ENCODE results near the gene A2ML1.

The A2ML1 gene

GRCh38 chr12:8903646-8904045, 81.2 kb downstream of the A2ML1 start:
- WGBS (ENCODE audit: extremely low coverage, insufficient coverage, insufficient read length), result no CpG with 5 or more reads among the region's 3 CpGs

GRCh38 chr12:8904665-8905064, 82.2 kb downstream of the A2ML1 start:
- no peak overlapping the region for H4K91ac ChIP-seq (ENCODE audit: low read depth, low read length)

More at GRCh38 chr12:8903646-8904045, 81.2 kb downstream of the A2ML1 start:
- H2AFZ ChIP-seq (ENCODE audit: insufficient read depth, low read length, poor library complexity), result no peak overlapping the region
- H2BK120ac ChIP-seq (ENCODE audit: insufficient read depth, low read length, poor library complexity), result no peak overlapping the region
- peaks cover 2% of the 10 kb centered on the region for H3K79me1 ChIP-seq (ENCODE audit: low read length)
- no peak overlapping the region for H2BK5ac ChIP-seq (ENCODE audit: low read depth, low read length, poor library complexity)
- H3K4me1 ChIP-seq (ENCODE audit: control insufficient read depth in 1 of 2, insufficient read depth in 2 of 2, low read length in 2 of 2), result peaks cover 3% of the 10 kb centered on the region in 2 experiments
- no peak overlapping the region for H3K4ac ChIP-seq (ENCODE audit: low read depth, low read length)
- no peak for DNase-seq
- no peak overlapping the region for H2AK5ac ChIP-seq (ENCODE audit: low read length)
- no peak overlapping the region for H4K91ac ChIP-seq (ENCODE audit: low read depth, low read length)
- no peak overlapping the region for H4K12ac ChIP-seq (ENCODE audit: low read depth, low read length)
- H3K9me3 ChIP-seq (ENCODE audit: insufficient read depth, low read depth, low read length), result no peaks in the 10 kb centered on the region
- H3K9ac ChIP-seq (ENCODE audit: low read length), result no peak overlapping the region
- H3K14ac ChIP-seq (ENCODE audit: low read length), result no peak overlapping the region
- no peaks in the 10 kb centered on the region for H3K36me3 ChIP-seq (ENCODE audit: control insufficient read depth in 1 of 2, insufficient read depth in 2 of 2, low read length in 2 of 2)
- no peaks in the 10 kb centered on the region for H3K27me3 ChIP-seq (ENCODE audit: insufficient read depth, low read length)
- no peak overlapping the region for H3K18ac ChIP-seq (ENCODE audit: low read length)
- no peak overlapping the region for H2BK12ac ChIP-seq (ENCODE audit: low read length)
- no peak overlapping the region for H3K27ac ChIP-seq (ENCODE audit: low read depth, low read length)
- H3K4me3 ChIP-seq (ENCODE audit: low read depth, low read length), result no peak overlapping the region
- no peak overlapping the region for H3K23ac ChIP-seq (ENCODE audit: low read length)
- H3K79me2 ChIP-seq (ENCODE audit: control insufficient read depth, insufficient read depth, low read length, poor library complexity), result no peaks in the 10 kb centered on the region
- H4K8ac ChIP-seq (ENCODE audit: low read depth, low read length), result no peak overlapping the region
- H3K4me2 ChIP-seq (ENCODE audit: low read length), result no peak overlapping the region

GRCh38 chr12:8905546-8905945, 83.1 kb downstream of the A2ML1 start:
- no peak overlapping the region for H2BK120ac ChIP-seq (ENCODE audit: insufficient read depth, low read length, poor library complexity)
- peaks cover 3% of the 10 kb centered on the region in 2 experiments for H3K4me1 ChIP-seq (ENCODE audit: control insufficient read depth in 1 of 2, insufficient read depth in 2 of 2, low read length in 2 of 2)
- H3K79me1 ChIP-seq (ENCODE audit: low read length), result peaks cover 2% of the 10 kb centered on the region
- no peak overlapping the region for H2AFZ ChIP-seq (ENCODE audit: insufficient read depth, low read length, poor library complexity)
- no peak overlapping the region for H4K91ac ChIP-seq (ENCODE audit: low read depth, low read length)
- H3K18ac ChIP-seq (ENCODE audit: low read length), result no peak overlapping the region
- no peak overlapping the region for H3K14ac ChIP-seq (ENCODE audit: low read length)
- no peak overlapping the region for H3K27ac ChIP-seq (ENCODE audit: low read depth, low read length)
- no peaks in the 10 kb centered on the region for H3K27me3 ChIP-seq (ENCODE audit: insufficient read depth, low read length)
- H2BK5ac ChIP-seq (ENCODE audit: low read depth, low read length, poor library complexity), result no peak overlapping the region
- H3K9ac ChIP-seq (ENCODE audit: low read length), result no peak overlapping the region
- no peaks in the 10 kb centered on the region for H3K79me2 ChIP-seq (ENCODE audit: control insufficient read depth, insufficient read depth, low read length, poor library complexity)
- no peak overlapping the region for H3K4me2 ChIP-seq (ENCODE audit: low read length)
- DNase-seq, result peak; percentile 32 to 68
- no peak overlapping the region for H4K8ac ChIP-seq (ENCODE audit: low read depth, low read length)
- H3K23ac ChIP-seq (ENCODE audit: low read length), result no peak overlapping the region
- H2BK12ac ChIP-seq (ENCODE audit: low read length), result no peak overlapping the region
- H3K4me3 ChIP-seq (ENCODE audit: low read depth, low read length), result no peak overlapping the region
- H4K12ac ChIP-seq (ENCODE audit: low read depth, low read length), result no peak overlapping the region
- no peak overlapping the region for H2AK5ac ChIP-seq (ENCODE audit: low read length)
- no peaks in the 10 kb centered on the region for H3K9me3 ChIP-seq (ENCODE audit: insufficient read depth, low read depth, low read length)
- H3K4ac ChIP-seq (ENCODE audit: low read depth, low read length), result no peak overlapping the region
- WGBS (ENCODE audit: extremely low coverage, insufficient coverage, insufficient read length), result no CpG with 5 or more reads among the region's 10 CpGs
- no peaks in the 10 kb centered on the region for H3K36me3 ChIP-seq (ENCODE audit: control insufficient read depth in 1 of 2, insufficient read depth in 2 of 2, low read length in 2 of 2)

More at GRCh38 chr12:8904665-8905064, 82.2 kb downstream of the A2ML1 start:
- Histone ChIP-seq H2AK5ac (ENCODE audit: low read length) (no peak overlapping the region), H3K4me2 (ENCODE audit: low read length) (no peak overlapping the region), H3K4me1 (ENCODE audit: control insufficient read depth in 1 of 2, insufficient read depth in 2 of 2, low read length in 2 of 2) (peaks cover 3% of the 10 kb centered on the region in 2 experiments), H3K9me3 (ENCODE audit: insufficient read depth, low read depth, low read length) (no peaks in the 10 kb centered on the region), H3K4ac (ENCODE audit: low read depth, low read length) (no peak overlapping the region), H3K79me2 (ENCODE audit: control insufficient read depth, insufficient read depth, low read length, poor library complexity) (no peaks in the 10 kb centered on the region), H2BK120ac (ENCODE audit: insufficient read depth, low read length, poor library complexity) (no peak overlapping the region), H2BK5ac (ENCODE audit: low read depth, low read length, poor library complexity) (no peak overlapping the region), H3K9ac (ENCODE audit: low read length) (no peak overlapping the region), H2BK12ac (ENCODE audit: low read length) (no peak overlapping the region), H2AFZ (ENCODE audit: insufficient read depth, low read length, poor library complexity) (no peak overlapping the region), H4K12ac (ENCODE audit: low read depth, low read length) (no peak overlapping the region), H3K23ac (ENCODE audit: low read length) (no peak overlapping the region), H3K79me1 (ENCODE audit: low read length) (peaks cover 2% of the 10 kb centered on the region), H3K4me3 (ENCODE audit: low read depth, low read length) (no peak overlapping the region), H3K27ac (ENCODE audit: low read depth, low read length) (no peak overlapping the region), H3K14ac (ENCODE audit: low read length) (no peak overlapping the region), H4K8ac (ENCODE audit: low read depth, low read length) (no peak overlapping the region), H3K36me3 (ENCODE audit: control insufficient read depth in 1 of 2, insufficient read depth in 2 of 2, low read length in 2 of 2) (no peaks in the 10 kb centered on the region), H3K18ac (ENCODE audit: low read length) (no peak overlapping the region), H3K27me3 (ENCODE audit: insufficient read depth, low read length) (no peaks in the 10 kb centered on the region)
- no peak for DNase-seq

- H2AFZ ChIP-seq (ENCODE audit: insufficient read depth, low read length, poor library complexity), result no peak overlapping the region
- H3K36me3 ChIP-seq (ENCODE audit: control insufficient read depth in 1 of 2, insufficient read depth in 2 of 2, low read length in 2 of 2), result no peaks in the 10 kb centered on the region
- H3K79me1 ChIP-seq (ENCODE audit: low read length), result peaks cover 2% of the 10 kb centered on the region
- H3K4me2 ChIP-seq (ENCODE audit: low read length), result no peak overlapping the region
- no peak overlapping the region for H3K23ac ChIP-seq (ENCODE audit: low read length)
- no peak overlapping the region for H4K8ac ChIP-seq (ENCODE audit: low read depth, low read length)
- peaks cover 3% of the 10 kb centered on the region in 2 experiments for H3K4me1 ChIP-seq (ENCODE audit: control insufficient read depth in 1 of 2, insufficient read depth in 2 of 2, low read length in 2 of 2)
- H3K79me2 ChIP-seq (ENCODE audit: control insufficient read depth, insufficient read depth, low read length, poor library complexity), result no peaks in the 10 kb centered on the region
- peak overlapping the region; percentile 3 for H2BK120ac ChIP-seq (ENCODE audit: insufficient read depth, low read length, poor library complexity)
- H3K27ac ChIP-seq (ENCODE audit: low read depth, low read length), result no peak overlapping the region
- H2AK5ac ChIP-seq (ENCODE audit: low read length), result no peak overlapping the region
- no peak overlapping the region for H3K14ac ChIP-seq (ENCODE audit: low read length)
- no peak overlapping the region for H3K9ac ChIP-seq (ENCODE audit: low read length)
- no peaks in the 10 kb centered on the region for H3K27me3 ChIP-seq (ENCODE audit: insufficient read depth, low read length)
- no peak overlapping the region for H4K91ac ChIP-seq (ENCODE audit: low read depth, low read length)
- no CpG with 5 or more reads among the region's 16 CpGs for WGBS (ENCODE audit: extremely low coverage, insufficient coverage, insufficient read length)
- H3K18ac ChIP-seq (ENCODE audit: low read length), result no peak overlapping the region
- peak overlapping the region; percentile 76 for H2BK12ac ChIP-seq (ENCODE audit: low read length)
- H4K12ac ChIP-seq (ENCODE audit: low read depth, low read length), result no peak overlapping the region
- no peak overlapping the region for H3K4me3 ChIP-seq (ENCODE audit: low read depth, low read length)
- no peaks in the 10 kb centered on the region for H3K9me3 ChIP-seq (ENCODE audit: insufficient read depth, low read depth, low read length)
- no peak overlapping the region for H2BK5ac ChIP-seq (ENCODE audit: low read depth, low read length, poor library complexity)
- H3K4ac ChIP-seq (ENCODE audit: low read depth, low read length), result no peak overlapping the region
- DNase-seq, result no peak
Observed at GRCh38 chr12:8906266-8907180, 84.1 kb downstream of the A2ML1 start.
